Epithelial cell of esophagus (primary cell): ENCODE measurements around the gene MORF4L2.

Source experiments
- DNase-seq: peaks from one replicate; pipeline ENCODE4 v3.0.0; 2010; ENCODE audit warnings: low read depth
- H3K4me3 ChIP-seq: 2 replicates; pipeline ENCODE4 v1.5.1; 2011; ENCODE audit warnings: mild to moderate bottlenecking, low read length, control low read depth
- TF ChIP-seq, protein P1 (sequence below): IDR thresholded peaks from 2 replicates; pipeline ENCODE4 v1.5.1; 2011; ENCODE audit warnings: low read depth, mild to moderate bottlenecking, low read length, control low read depth, inconsistent platforms; ENCODE audit not compliant: insufficient read depth; ENCODE audit errors: missing control alignments

MORF4L2 gene

GRCh38 chrX:103629318-103630170 lies 57.0 kb downstream of the MORF4L2 start:
- TF ChIP-seq, protein P1, sequence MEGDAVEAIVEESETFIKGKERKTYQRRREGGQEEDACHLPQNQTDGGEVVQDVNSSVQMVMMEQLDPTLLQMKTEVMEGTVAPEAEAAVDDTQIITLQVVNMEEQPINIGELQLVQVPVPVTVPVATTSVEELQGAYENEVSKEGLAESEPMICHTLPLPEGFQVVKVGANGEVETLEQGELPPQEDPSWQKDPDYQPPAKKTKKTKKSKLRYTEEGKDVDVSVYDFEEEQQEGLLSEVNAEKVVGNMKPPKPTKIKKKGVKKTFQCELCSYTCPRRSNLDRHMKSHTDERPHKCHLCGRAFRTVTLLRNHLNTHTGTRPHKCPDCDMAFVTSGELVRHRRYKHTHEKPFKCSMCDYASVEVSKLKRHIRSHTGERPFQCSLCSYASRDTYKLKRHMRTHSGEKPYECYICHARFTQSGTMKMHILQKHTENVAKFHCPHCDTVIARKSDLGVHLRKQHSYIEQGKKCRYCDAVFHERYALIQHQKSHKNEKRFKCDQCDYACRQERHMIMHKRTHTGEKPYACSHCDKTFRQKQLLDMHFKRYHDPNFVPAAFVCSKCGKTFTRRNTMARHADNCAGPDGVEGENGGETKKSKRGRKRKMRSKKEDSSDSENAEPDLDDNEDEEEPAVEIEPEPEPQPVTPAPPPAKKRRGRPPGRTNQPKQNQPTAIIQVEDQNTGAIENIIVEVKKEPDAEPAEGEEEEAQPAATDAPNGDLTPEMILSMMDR = peak; percentile 43
- DNase-seq = peak; percentile 48
- peak overlapping the region; percentile 57 for H3K4me3 ChIP-seq

- peak; percentile 11 for DNase-seq
- H3K4me3 ChIP-seq = peak within 1 kb of the TSS; percentile 57
- TF ChIP-seq, protein P1 = no peak
These were observed 57.8 kb downstream of the MORF4L2 start, which contains the start of gene TCEAL1 for GRCh38 chrX:103628386-103629317. TSS of gene TCEAL1 (plus strand) at chrX:103628975. CDS start at chrX:103629917, 942 bp downstream.

GRCh38 chrX:103626855-103627254 lies 59.6 kb downstream of the MORF4L2 start:
- peak; percentile 65 for DNase-seq
- TF ChIP-seq, protein P1 = no peak
- H3K4me3 ChIP-seq = no peak overlapping the region
